Jurkat, Clone E6-1 (cell line): ENCODE data around the gene CREB5.

Source experiments
- DNase-seq: peaks from one replicate; pipeline ENCODE4 v3.0.0-alpha.2; 2011; ENCODE audit warnings: low read depth, low spot score
- H3K4me3 ChIP-seq: 2 replicates; pipeline ENCODE4 v1.5.1; 2011; ENCODE audit warnings: mild to moderate bottlenecking, low read length, control low read depth, moderate library complexity

The CREB5 gene

GRCh38 chr7:28405662-28406061 is 6.7 kb upstream of the CREB5 start:
- no peak for DNase-seq

GRCh38 chr7:28406192-28406591 is 6.1 kb upstream of the CREB5 start:
- DNase-seq: no peak
- no peak overlapping the region for H3K4me3 ChIP-seq

More at GRCh38 chr7:28405662-28406061, 6.7 kb upstream of the CREB5 start:
- no peak overlapping the region for H3K4me3 ChIP-seq

GRCh38 chr7:28407651-28408050 is 4.7 kb upstream of the CREB5 start:
- DNase-seq: no peak
- H3K4me3 ChIP-seq: no peak overlapping the region

- H3K4me3 ChIP-seq: no peak overlapping the region
These were observed 4.0 kb upstream of the CREB5 start for GRCh38 chr7:28408105-28408959.

GRCh38 chr7:28408960-28409715 is 3.2 kb upstream of the CREB5 start:
- peak; percentile 37 for DNase-seq
- peak overlapping the region; percentile 20 for H3K4me3 ChIP-seq

More at GRCh38 chr7:28408105-28408959, 4.0 kb upstream of the CREB5 start:
- DNase-seq: no peak

GRCh38 chr7:28409716-28410627 is 2.3 kb upstream of the CREB5 start:
- DNase-seq: no peak
- H3K4me3 ChIP-seq: peak overlapping the region; percentile 20; the same call in 1 of the 2 replicates

- no peak overlapping the region; the same call in 1 of the 2 replicates for H3K4me3 ChIP-seq
- no peak for DNase-seq
These were observed 1.4 kb upstream of the CREB5 start for GRCh38 chr7:28410628-28411531.

GRCh38 chr7:28413011-28413410 is 693 bp downstream of the CREB5 start:
- DNase-seq: no peak
- no peak overlapping the region for H3K4me3 ChIP-seq

GRCh38 chr7:28414453-28414852 is 2.1 kb downstream of the CREB5 start:
- H3K4me3 ChIP-seq: no peak overlapping the region
- DNase-seq: no peak

- no peak for DNase-seq
- H3K4me3 ChIP-seq: no peak overlapping the region
These were observed 5.1 kb downstream of the CREB5 start for GRCh38 chr7:28417321-28417940.

GRCh38 chr7:28418311-28418710 is 6.0 kb downstream of the CREB5 start:
- DNase-seq: no peak
- no peak overlapping the region for H3K4me3 ChIP-seq

- no peak overlapping the region for H3K4me3 ChIP-seq
- DNase-seq: no peak
These were observed 6.6 kb downstream of the CREB5 start for GRCh38 chr7:28418966-28419365.

GRCh38 chr7:28419716-28420115 is 7.4 kb downstream of the CREB5 start:
- H3K4me3 ChIP-seq: no peak overlapping the region
- DNase-seq: no peak

- no peak overlapping the region for H3K4me3 ChIP-seq
- DNase-seq: no peak
These were observed 10.8 kb downstream of the CREB5 start for GRCh38 chr7:28423112-28423511.

GRCh38 chr7:28423918-28424514 is 11.7 kb downstream of the CREB5 start:
- DNase-seq: no peak
- no peak overlapping the region for H3K4me3 ChIP-seq

- H3K4me3 ChIP-seq: no peak overlapping the region
- no peak for DNase-seq
These were observed 13.2 kb downstream of the CREB5 start for GRCh38 chr7:28425496-28425895.

GRCh38 chr7:28427236-28427635 is 14.9 kb downstream of the CREB5 start:
- H3K4me3 ChIP-seq: no peak overlapping the region
- DNase-seq: no peak

GRCh38 chr7:28430616-28431015 is 18.3 kb downstream of the CREB5 start:
- no peak overlapping the region for H3K4me3 ChIP-seq
- no peak for DNase-seq
